HG03095 (cell line): Measurements from ENCODE around the gene BTN3A1.

Source experiments
- ATAC-seq: cut with Tn5 transposase; IDR thresholded peaks from one replicate; pipeline ENCODE4 v1.9.1; 2021; ENCODE audit warnings: moderate library complexity; ENCODE audit not compliant: unreplicated experiment

The BTN3A1 gene

GRCh38 chr6:26379292-26379691, 22.8 kb upstream of the BTN3A1 start:
- no peak for ATAC-seq

DNA sequence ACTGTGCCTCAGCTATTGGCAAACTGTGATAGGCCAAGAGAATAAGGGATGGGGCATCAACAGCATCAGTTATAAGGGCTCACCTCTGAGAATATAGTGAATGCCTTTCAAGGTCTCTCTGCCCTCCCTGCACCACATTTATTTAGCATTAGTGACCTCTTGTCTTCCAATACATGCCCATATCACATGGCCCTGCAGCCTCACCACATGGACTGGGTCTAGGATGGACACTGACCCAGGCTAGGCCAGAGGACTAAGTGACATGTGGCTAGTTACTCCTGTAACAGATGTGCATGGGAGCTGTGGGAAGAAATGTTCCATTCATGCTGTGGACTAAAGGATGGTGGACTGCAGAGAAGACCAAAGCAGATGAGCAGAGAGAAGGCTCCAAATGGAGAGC, 22.3 kb upstream of the BTN3A1 start:
- ATAC-seq = no peak

DNA sequence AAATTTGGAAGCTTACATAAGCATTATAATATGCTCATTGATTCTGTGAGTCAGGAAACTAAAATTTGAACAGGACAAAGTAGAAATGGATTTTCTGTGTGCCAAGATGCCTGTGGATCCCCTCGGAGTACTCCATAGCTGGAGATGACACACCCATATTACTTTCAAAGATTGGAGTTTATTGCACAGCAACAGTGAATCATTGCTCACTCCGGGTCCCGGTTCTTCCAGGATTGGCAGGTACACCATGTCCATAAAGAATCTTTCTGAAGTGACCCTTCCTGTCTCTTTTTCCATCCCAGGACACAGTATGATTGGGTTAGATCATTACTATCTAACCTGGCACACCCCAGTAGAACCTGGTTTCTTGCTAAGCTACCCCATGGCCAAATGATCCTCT, 21.8 kb upstream of the BTN3A1 start:
- no peak for ATAC-seq

GRCh38 chr6:26382121-26382520, 20.0 kb upstream of the BTN3A1 start:
- ATAC-seq = no peak

DNA sequence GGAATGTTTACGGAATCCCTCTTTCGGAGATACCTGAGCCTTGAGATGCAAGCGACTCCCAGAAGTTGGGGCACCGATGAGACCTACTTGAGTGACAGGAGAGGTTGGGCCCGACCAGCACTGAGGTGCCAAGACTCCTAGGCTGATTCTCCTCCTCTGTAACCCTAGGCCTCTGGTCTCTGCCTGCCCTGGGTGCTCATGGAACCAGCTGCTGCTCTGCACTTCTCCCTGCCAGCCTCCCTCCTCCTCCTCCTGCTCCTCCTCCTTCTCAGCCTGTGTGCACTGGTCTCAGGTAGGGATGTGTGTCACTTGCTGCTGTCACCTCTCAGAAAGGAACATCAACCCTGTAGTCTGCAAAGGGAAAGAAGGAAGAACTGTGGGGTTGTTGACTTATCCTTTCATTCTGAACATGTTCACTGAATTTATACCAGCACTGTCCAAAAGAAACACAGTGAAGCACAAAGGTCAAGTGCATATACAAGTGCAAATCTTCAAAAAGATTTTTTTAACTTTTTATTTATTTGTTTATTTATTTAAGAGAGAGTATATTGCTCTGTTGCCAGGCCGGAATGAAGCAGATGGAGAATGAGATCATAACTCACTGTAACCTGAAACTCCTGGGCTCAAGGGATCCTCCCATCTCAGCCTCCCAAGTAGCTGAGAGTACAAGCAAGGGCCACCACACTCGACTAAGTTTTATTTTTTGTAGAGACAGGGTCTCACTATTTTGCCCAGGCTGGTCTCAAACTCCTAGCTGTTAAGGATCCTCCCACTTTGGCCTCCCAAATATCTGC, 18.3 kb upstream of the BTN3A1 start:
- ATAC-seq = no peak

- ATAC-seq = no peak
Measured at GRCh38 chr6:26385734-26386125, 16.3 kb upstream of the BTN3A1 start.

DNA sequence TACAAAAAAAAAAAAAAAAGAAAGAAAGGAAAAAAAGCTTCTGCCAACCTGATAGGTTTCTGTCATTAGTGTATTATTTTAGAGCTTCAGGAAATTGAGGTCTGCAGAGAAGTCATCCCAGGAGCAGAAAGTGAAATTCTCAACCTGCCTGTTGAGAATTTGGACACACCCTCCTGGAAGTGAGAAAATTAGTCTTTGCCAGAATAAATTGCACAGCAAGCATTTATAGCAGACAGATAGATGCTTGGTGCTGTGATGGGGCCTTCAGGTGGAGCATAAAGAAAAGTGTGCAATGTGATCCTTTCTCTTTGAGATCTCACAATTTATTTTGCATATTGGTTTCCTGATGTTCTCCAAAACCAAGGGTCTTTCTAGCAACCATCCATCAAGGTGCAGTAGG, 14.5 kb upstream of the BTN3A1 start:
- no peak for ATAC-seq

- no peak for ATAC-seq
Measured at GRCh38 chr6:26388014-26388413, 14.1 kb upstream of the BTN3A1 start.

DNA sequence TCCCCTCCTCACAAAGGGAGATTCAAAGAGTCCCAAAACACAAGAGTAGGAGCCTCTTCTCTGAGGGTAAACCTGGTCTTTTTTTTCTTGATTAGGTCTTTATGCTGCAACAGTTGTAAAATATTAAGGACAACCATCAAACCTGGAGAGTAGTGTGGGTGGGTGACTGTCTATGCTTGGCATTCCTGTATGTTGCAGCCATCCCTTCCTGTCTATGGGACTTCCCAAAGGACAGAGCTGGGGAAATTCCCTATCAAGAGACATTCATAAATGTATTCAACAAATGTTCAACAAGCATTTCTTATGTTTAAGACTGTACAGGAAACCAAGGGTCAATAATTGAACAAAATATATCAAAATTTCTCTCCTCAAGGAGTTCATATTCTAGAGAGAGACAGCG, 13.6 kb upstream of the BTN3A1 start:
- ATAC-seq = no peak

DNA sequence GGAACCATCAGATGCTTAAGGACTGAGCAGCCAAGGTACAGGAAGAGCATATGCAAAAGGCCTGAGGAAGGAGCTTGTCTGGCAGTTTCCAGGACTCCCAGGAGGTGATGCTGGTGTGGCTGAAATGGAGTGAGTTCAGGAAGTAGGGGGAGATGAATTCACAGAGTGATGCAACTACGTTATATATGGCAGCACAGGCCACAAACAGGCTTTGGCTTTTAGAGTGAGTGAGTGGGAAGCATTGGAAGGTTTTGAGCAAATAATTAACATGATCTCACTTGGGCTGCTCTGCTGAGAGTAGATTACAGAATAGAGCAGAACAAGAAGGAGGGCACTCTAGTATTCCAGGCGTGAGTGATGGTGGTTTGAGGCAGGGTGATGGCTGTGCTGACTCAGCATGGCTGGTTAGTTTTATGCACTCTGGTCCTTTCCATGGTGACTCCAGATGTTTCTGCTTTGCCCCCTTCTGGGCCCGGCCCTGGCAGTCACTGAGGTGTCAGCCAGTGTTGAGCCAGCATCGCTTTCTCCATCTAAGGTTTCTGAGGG, 12.7 kb upstream of the BTN3A1 start:
- no peak for ATAC-seq

- ATAC-seq = no peak
Measured at GRCh38 chr6:26390531-26390930, 11.5 kb upstream of the BTN3A1 start.

- no peak for ATAC-seq
Measured at GRCh38 chr6:26392932-26393636, 9.0 kb upstream of the BTN3A1 start.

DNA sequence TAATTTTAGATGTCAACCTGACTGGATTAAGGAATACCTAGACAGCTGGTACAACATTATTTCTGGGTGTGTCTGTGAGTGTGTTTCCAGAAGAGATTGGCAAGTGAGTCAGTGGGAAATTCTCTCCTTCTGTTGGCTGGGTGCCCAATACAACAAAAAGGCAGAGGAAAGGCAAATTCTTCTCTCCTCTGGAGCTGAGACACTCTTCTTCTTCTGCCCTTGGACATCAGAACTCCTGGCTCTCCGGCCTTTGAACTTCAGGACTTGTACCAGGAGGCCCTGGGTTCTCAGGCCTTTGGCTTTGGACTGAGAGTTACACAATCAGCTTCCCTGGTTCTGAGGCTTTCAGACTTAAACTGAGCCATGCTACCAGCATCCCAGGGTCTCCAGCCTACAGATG, 7.8 kb upstream of the BTN3A1 start:
- no peak for ATAC-seq

GRCh38 chr6:26398555-26398954, 3.5 kb upstream of the BTN3A1 start:
- no peak for ATAC-seq

DNA sequence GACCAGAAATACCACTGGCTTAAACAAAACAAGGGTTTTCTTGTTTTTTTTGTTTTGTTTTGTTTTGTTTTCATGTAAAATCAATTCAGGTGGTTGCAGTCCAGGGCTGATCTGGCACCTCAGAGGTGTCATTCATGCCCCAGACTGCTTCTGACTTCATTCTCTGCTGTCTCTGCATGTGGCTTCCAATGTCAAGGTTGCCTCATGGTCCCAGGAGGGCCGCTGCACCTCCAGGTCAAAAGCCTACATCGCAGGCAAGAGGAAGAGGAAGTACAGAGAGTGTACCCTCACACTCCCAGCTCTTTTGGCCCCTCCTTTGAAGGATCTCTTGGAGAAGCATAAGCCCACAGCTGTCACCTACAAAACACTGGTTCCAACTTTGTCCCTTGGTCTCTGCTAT, 1.4 kb upstream of the BTN3A1 start:
- ATAC-seq = no peak

- no peak for ATAC-seq
Measured at GRCh38 chr6:26401389-26401986, 587 bp upstream of the BTN3A1 start.

DNA sequence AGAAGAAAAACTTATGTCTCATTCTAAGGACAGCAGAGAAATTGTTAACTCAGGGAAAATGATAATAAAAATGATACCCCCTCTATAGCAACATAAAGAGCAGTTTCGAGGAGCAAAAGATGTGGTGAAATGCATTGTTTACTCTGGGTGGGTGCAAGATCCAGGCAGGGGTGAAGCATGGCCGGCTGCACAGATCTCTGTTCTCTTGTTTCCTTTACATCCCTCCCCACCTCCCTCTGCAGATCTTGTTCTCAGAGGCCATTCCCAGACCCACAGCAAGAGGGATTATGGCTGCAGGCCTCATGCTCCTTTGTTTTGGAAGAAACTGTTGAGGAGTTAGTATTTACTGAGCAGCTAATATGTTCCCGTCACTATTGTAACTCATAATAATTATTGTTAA, 1.8 kb downstream of the BTN3A1 start:
- ATAC-seq = no peak

DNA sequence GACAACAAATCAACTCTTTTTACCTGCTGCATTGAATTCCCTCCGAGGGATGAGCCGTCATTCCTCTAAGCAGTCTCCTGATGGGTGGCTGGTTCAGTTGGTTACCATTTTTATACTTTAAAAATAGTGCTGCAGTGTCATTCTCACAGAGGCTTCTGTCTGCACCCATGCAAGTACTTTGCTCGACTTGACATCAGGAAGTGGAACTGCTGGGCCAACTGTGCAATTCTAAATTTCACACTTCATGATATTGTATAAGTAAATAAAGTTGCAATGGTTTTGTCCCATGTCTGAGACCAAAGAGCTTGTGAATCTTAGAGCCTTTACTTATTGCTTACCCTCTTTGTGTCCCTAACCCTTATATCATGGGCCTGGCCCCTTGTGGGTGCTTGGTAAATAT, 2.5 kb downstream of the BTN3A1 start:
- ATAC-seq = no peak

- ATAC-seq = no peak
Measured at GRCh38 chr6:26408828-26409730, 7.0 kb downstream of the BTN3A1 start.

DNA sequence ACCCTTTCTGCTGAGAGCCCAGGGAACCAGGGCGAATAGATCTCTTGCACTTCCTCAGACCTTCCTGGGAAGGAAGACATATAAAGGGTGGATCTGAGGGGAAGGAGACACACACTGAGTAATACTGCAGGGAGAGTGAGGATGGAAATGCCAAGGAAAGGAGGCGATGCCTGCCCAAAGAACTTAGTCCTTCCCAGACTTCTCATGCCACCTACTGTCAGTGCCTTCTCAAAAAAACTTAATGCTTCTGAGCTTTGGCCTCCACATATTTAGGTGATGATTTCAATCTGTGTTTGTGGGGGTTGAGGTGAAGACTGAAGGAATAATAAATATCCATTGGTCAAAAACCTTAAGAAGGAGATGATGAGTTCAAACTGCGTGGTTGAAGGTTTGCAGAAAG, 9.7 kb downstream of the BTN3A1 start:
- no peak for ATAC-seq

DNA sequence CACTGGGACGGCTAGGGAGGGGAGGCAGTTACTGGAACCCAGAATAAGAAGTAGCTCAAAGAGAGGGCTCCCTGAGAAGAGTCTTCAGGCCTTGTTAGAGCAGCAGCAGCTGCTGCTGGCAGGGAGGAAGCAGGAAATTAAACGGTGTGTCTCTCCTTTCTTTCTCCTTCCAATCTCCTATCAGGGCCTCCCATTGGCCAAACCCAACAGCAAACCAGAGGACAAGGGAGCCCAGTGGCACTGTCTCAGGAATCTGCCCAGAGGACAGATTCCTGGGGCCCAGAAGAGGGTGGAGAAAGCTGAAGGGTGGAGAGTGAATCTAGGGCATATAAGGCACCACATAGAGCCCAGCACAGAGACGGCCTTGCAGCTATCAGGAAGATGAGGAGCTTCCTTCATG, 10.2 kb downstream of the BTN3A1 start:
- ATAC-seq = no peak
